ENCODE results near the gene SUSD1. TPM values are rescaled to one million over a fixed set of nuclear protein-coding genes. Genes with fewer than 3 reads are reported as not detected.

The SUSD1 gene
- total and polyA plus RNA-seq, 5 donors: 4.5 to 13.3 (median 8.7) TPM

GRCh38 chr9:112007575-112008240, 167.4 kb downstream of the SUSD1 start:
- no peak for DNase-seq
- H3K27ac ChIP-seq (ENCODE audit: low read length): no peak overlapping the region
- H3K9me3 ChIP-seq (ENCODE audit: control insufficient read depth, low read length): no peaks in the 10 kb centered on the region
- H3K27me3 ChIP-seq (ENCODE audit: control insufficient read depth, insufficient read depth): no peaks in the 10 kb centered on the region
- WGBS: 84% methylated on average over 6 of the region's 6 CpGs
- H3K4me3 ChIP-seq (ENCODE audit: low read length): no peak overlapping the region
- ATAC-seq: no peak
- intact Hi-C loops (cut with DNase I): no loop called here
- no peaks in the 10 kb centered on the region for H3K4me1 ChIP-seq (ENCODE audit: control insufficient read depth, insufficient read depth, low read length)

GRCh38 chr9:112006361-112007020, 168.6 kb downstream of the SUSD1 start:
- DNase-seq (no peak), ATAC-seq (no peak)
- H3K27ac ChIP-seq (ENCODE audit: low read length): no peak overlapping the region
- intact Hi-C loops (cut with DNase I): no loop called here
- WGBS: 73% methylated on average over 11 of the region's 11 CpGs
- H3K4me3 ChIP-seq (ENCODE audit: low read length): no peak overlapping the region
- H3K9me3 ChIP-seq (ENCODE audit: control insufficient read depth, low read length): no peaks in the 10 kb centered on the region
- H3K4me1 ChIP-seq (ENCODE audit: control insufficient read depth, insufficient read depth, low read length): no peaks in the 10 kb centered on the region
- no peaks in the 10 kb centered on the region for H3K27me3 ChIP-seq (ENCODE audit: control insufficient read depth, insufficient read depth)

- no peaks in the 10 kb centered on the region for H3K27me3 ChIP-seq (ENCODE audit: control insufficient read depth, insufficient read depth)
- H3K4me3 ChIP-seq (ENCODE audit: low read length): no peak overlapping the region
- ATAC-seq (peak in 1 of 2 donors; percentile 33), DNase-seq (no peak)
- whole genome bisulfite sequencing: 55% methylated on average over 8 of the region's 8 CpGs
- intact Hi-C loops (cut with DNase I): no loop called here
- no peaks in the 10 kb centered on the region for H3K4me1 ChIP-seq (ENCODE audit: control insufficient read depth, insufficient read depth, low read length)
- H3K27ac ChIP-seq (ENCODE audit: low read length): no peak overlapping the region
- no peaks in the 10 kb centered on the region for H3K9me3 ChIP-seq (ENCODE audit: control insufficient read depth, low read length)
These were observed 169.2 kb downstream of the SUSD1 start for GRCh38 chr9:112005939-112006338.

GRCh38 chr9:112003538-112003937, 171.6 kb downstream of the SUSD1 start:
- intact Hi-C loops (cut with DNase I): no loop called here
- Histone ChIP-seq H3K4me3 (ENCODE audit: low read length) (no peak overlapping the region), H3K4me1 (ENCODE audit: control insufficient read depth, insufficient read depth, low read length) (no peaks in the 10 kb centered on the region), H3K9me3 (ENCODE audit: control insufficient read depth, low read length) (no peaks in the 10 kb centered on the region), H3K27me3 (ENCODE audit: control insufficient read depth, insufficient read depth) (no peaks in the 10 kb centered on the region), H3K27ac (ENCODE audit: low read length) (no peak overlapping the region)
- DNase-seq: no peak
- no peak for ATAC-seq
- 96% methylated on average over 4 of the region's 4 CpGs for WGBS

GRCh38 chr9:112002847-112003457, 172.1 kb downstream of the SUSD1 start:
- no peaks in the 10 kb centered on the region for H3K4me1 ChIP-seq (ENCODE audit: control insufficient read depth, insufficient read depth, low read length)
- no peak overlapping the region for H3K27ac ChIP-seq (ENCODE audit: low read length)
- H3K9me3 ChIP-seq (ENCODE audit: control insufficient read depth, low read length): no peaks in the 10 kb centered on the region
- ATAC-seq (peak in 1 of 2 donors; percentile 11), DNase-seq (no peak)
- intact Hi-C loops (cut with DNase I): no loop called here
- 92% methylated on average over 11 of the region's 11 CpGs for WGBS
- H3K4me3 ChIP-seq (ENCODE audit: low read length): no peak overlapping the region
- H3K27me3 ChIP-seq (ENCODE audit: control insufficient read depth, insufficient read depth): no peaks in the 10 kb centered on the region

- DNase-seq: no peak
- intact Hi-C loops (cut with DNase I): no loop called here
- no peaks in the 10 kb centered on the region for H3K27me3 ChIP-seq (ENCODE audit: control insufficient read depth, insufficient read depth)
- H3K9me3 ChIP-seq (ENCODE audit: control insufficient read depth, low read length): no peaks in the 10 kb centered on the region
- ATAC-seq: peak; percentile 38 to 62
- no peak overlapping the region for H3K27ac ChIP-seq (ENCODE audit: low read length)
- H3K4me1 ChIP-seq (ENCODE audit: control insufficient read depth, insufficient read depth, low read length): no peaks in the 10 kb centered on the region
- no peak overlapping the region for H3K4me3 ChIP-seq (ENCODE audit: low read length)
- 73% methylated on average over 11 of the region's 11 CpGs for WGBS
These were observed 172.8 kb downstream of the SUSD1 start for GRCh38 chr9:112002131-112002846.

- no peaks in the 10 kb centered on the region for H3K27me3 ChIP-seq (ENCODE audit: control insufficient read depth, insufficient read depth)
- 83% methylated on average over 3 of the region's 3 CpGs for WGBS
- H3K4me1 ChIP-seq (ENCODE audit: control insufficient read depth, insufficient read depth, low read length): no peaks in the 10 kb centered on the region
These were observed 174.4 kb downstream of the SUSD1 start for GRCh38 chr9:112000743-112001142.

GRCh38 chr9:111999319-111999718, 175.8 kb downstream of the SUSD1 start:
- Histone ChIP-seq H3K27ac (ENCODE audit: low read length) (no peak overlapping the region), H3K4me3 (ENCODE audit: low read length) (no peak overlapping the region), H3K27me3 (ENCODE audit: control insufficient read depth, insufficient read depth) (no peaks in the 10 kb centered on the region), H3K4me1 (ENCODE audit: control insufficient read depth, insufficient read depth, low read length) (no peaks in the 10 kb centered on the region), H3K9me3 (ENCODE audit: control insufficient read depth, low read length) (no peaks in the 10 kb centered on the region)
- ATAC-seq: no peak
- no peak for DNase-seq
- intact Hi-C loops (cut with DNase I): no loop called here
- 80% methylated on average over 3 of the region's 3 CpGs for WGBS

More at GRCh38 chr9:112000743-112001142, 174.4 kb downstream of the SUSD1 start:
- Histone ChIP-seq H3K9me3 (ENCODE audit: control insufficient read depth, low read length) (no peaks in the 10 kb centered on the region), H3K4me3 (ENCODE audit: low read length) (no peak overlapping the region), H3K27ac (ENCODE audit: low read length) (no peak overlapping the region)
- ATAC-seq (no peak), DNase-seq (no peak)
- intact Hi-C loops (cut with DNase I): no loop called here

- DNase-seq: no peak
- H3K4me3 ChIP-seq (ENCODE audit: low read length): no peak overlapping the region
- WGBS: 90% methylated on average over 5 of the region's 5 CpGs
- H3K9me3 ChIP-seq (ENCODE audit: control insufficient read depth, low read length): no peaks in the 10 kb centered on the region
- no peaks in the 10 kb centered on the region for H3K4me1 ChIP-seq (ENCODE audit: control insufficient read depth, insufficient read depth, low read length)
- no peak overlapping the region for H3K27ac ChIP-seq (ENCODE audit: low read length)
- no peak for ATAC-seq
- intact Hi-C loops (cut with DNase I): no loop called here
- H3K27me3 ChIP-seq (ENCODE audit: control insufficient read depth, insufficient read depth): no peaks in the 10 kb centered on the region
These were observed 177.3 kb downstream of the SUSD1 start for GRCh38 chr9:111997831-111998230.

- 93% methylated on average over 10 of the region's 10 CpGs for WGBS
- H3K27ac ChIP-seq (ENCODE audit: low read length): no peak overlapping the region
- intact Hi-C loops (cut with DNase I): no loop called here
These were observed 180.2 kb downstream of the SUSD1 start for GRCh38 chr9:111994831-111995458.

More at GRCh38 chr9:111994831-111995458, 180.2 kb downstream of the SUSD1 start:
- Histone ChIP-seq H3K9me3 (ENCODE audit: control insufficient read depth, low read length) (no peaks in the 10 kb centered on the region), H3K4me1 (ENCODE audit: control insufficient read depth, insufficient read depth, low read length) (no peaks in the 10 kb centered on the region), H3K4me3 (ENCODE audit: low read length) (no peak overlapping the region), H3K27me3 (ENCODE audit: control insufficient read depth, insufficient read depth) (no peaks in the 10 kb centered on the region)
- ATAC-seq (no peak), DNase-seq (no peak)

All from right cardiac atrium (tissue), 5 donors.